DMS153 treated with DMSO at 0.1 percent for 48 hours (cell line): ENCODE measurements around the gene RAB32.
"Not testable (repeated sequence)": the region's sequence is repeated elsewhere in the genome, so short reads cannot be mapped to it uniquely, and the experiment has no call there.

ENCODE experiments used
- DNase-seq: peaks from one replicate; lab custom pipeline; 2025; ENCODE audit not compliant: unreplicated experiment; lab: John Stamatoyannopoulos, UW

Gene RAB32

GRCh38 chr6:146543211-146543939, at the start of gene RAB32:
Gene RAB32 (plus strand): TSS chr6:146543833. CDS start chr6:146543872, 39 bp downstream.
- DNase-seq: no peak

GRCh38 chr6:146498309-146498708, 45.3 kb upstream of the RAB32 start:
- no peak for DNase-seq

- no peak for DNase-seq
Measured at GRCh38 chr6:146503096-146503495, 40.5 kb upstream of the RAB32 start.

GRCh38 chr6:146515212-146515611, 28.4 kb upstream of the RAB32 start:
- DNase-seq: no peak

GRCh38 chr6:146526192-146526591, 17.4 kb upstream of the RAB32 start:
- DNase-seq: no peak

- no peak for DNase-seq
Measured at GRCh38 chr6:146532702-146533101, 10.9 kb upstream of the RAB32 start.

- DNase-seq: no peak
Measured at GRCh38 chr6:146542881-146543210, 787 bp upstream of the RAB32 start.

- DNase-seq: no peak
Measured at GRCh38 chr6:146543940-146544615, 445 bp downstream of the RAB32 start.

GRCh38 chr6:146544616-146545182, 1.1 kb downstream of the RAB32 start:
- no peak for DNase-seq

- no peak for DNase-seq
Measured at GRCh38 chr6:146545581-146545980, 1.9 kb downstream of the RAB32 start.

GRCh38 chr6:146546443-146547043, 2.9 kb downstream of the RAB32 start:
- DNase-seq: no peak

GRCh38 chr6:146547889-146548288, 4.3 kb downstream of the RAB32 start:
- DNase-seq: no peak

GRCh38 chr6:146548898-146549374, 5.3 kb downstream of the RAB32 start:
- no peak for DNase-seq

GRCh38 chr6:146550911-146551310, 7.3 kb downstream of the RAB32 start:
- no peak for DNase-seq

- DNase-seq: no peak
Measured at GRCh38 chr6:146551545-146551944, 7.9 kb downstream of the RAB32 start.

GRCh38 chr6:146553377-146554135, 9.9 kb downstream of the RAB32 start:
- DNase-seq: no peak

GRCh38 chr6:146560607-146561006, 17.0 kb downstream of the RAB32 start:
- DNase-seq: no peak

- not testable (repeated sequence) for DNase-seq
Measured at GRCh38 chr6:146566661-146567060, 23.0 kb downstream of the RAB32 start.

- not testable (repeated sequence) for DNase-seq
Measured at GRCh38 chr6:146568619-146569018, 25.0 kb downstream of the RAB32 start.

GRCh38 chr6:146574211-146574610, 30.6 kb downstream of the RAB32 start:
- DNase-seq: no peak

GRCh38 chr6:146578054-146578453, 34.4 kb downstream of the RAB32 start:
- no peak for DNase-seq
